PC-3 (cell line): ENCODE data around the gene SLC25A36. TPM values are rescaled to one million over a fixed set of nuclear protein-coding genes. Genes with fewer than 3 reads are reported as not detected.

Experiments
- total RNA-seq: library from RNA; depleted of rRNA; stranded (reverse); fragments of >200 nt; gene quantifications from 2 replicates; pipeline ENCODE4 v1.2.3, GENCODE V29; 2014; rRNA removed

Gene SLC25A36
- total RNA-seq, 1 experiment from 2014 or later: 57.3 TPM

Other genes starting within 250 kb of the SLC25A36 start
- not detected in 2 replicates for gene SPSB4, start 109.5 kb downstream of the SLC25A36 start, total RNA-seq